Measurements from ENCODE around the gene BARD1. TPM values are rescaled to one million over a fixed set of nuclear protein-coding genes. Genes with fewer than 3 reads are reported as not detected.
"Not testable (repeated sequence)": the region's sequence is repeated elsewhere in the genome, so short reads cannot be mapped to it uniquely, and the experiment has no call there.

BARD1 gene
- total RNA-seq, 5 donors from 2014 or later (not counting 1 experiment from before 2014, with no cell fraction given) = 6.7 to 12.1 (median 11.1) TPM

DNA sequence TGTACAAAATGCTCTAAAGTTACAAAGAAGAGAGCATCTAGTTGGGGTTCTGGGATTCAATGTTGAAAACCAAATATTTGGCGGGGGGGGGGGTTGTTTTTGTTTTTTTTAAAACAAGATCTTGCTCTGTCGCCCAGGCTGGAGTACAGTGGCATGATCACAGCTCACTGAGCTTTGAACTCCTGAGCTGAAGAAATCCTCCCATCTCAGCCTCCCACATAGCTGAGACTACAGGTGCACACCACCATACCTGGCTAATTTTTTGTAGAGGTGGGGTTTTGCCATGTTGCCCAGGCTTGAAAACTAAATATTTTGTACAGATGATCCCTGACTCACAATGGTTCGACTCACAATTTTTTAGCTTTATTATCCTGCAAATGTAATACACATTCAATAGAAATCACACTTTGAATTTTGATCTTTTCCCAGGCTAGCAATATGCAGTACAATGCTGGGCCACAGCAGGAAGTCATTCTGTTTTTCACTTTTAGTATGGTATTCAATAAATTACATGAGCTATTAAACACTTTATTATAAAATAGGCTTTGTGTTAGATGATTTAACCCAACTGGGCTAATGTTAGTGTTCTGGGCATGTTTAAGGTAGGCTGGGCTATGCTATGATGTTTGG lies 7.6 kb downstream of the BARD1 start:
- Histone ChIP-seq H3K9me3 (no peaks in the 10 kb centered on the region), H3K4me1 (ENCODE audit: control insufficient read depth in 1 of 2, extremely low read depth in 1 of 2, insufficient read depth in 2 of 2, low read length in 2 of 2) (peaks cover 0 to 4% of the 10 kb centered on the region in 2 experiments), H3K4me3 (ENCODE audit: control insufficient read depth in 1 of 2, extremely low read depth in 1 of 2, low read length in 1 of 2) (no peak overlapping the region), H3K27me3 (replicated peaks in 1 of 2; ENCODE audit: control insufficient read depth in 2 of 2, extremely low read depth in 1 of 2, insufficient read depth in 2 of 2, low read length in 1 of 2) (no peaks in the 10 kb centered on the region), H3K27ac (ENCODE audit: low read length) (no peak overlapping the region), H3K36me3 (ENCODE audit: control insufficient read depth in 2 of 2, extremely low read depth in 1 of 2, insufficient read depth in 1 of 2, low read length in 1 of 2) (no peaks in the 10 kb centered on the region)
- peaks cover 6% of the 10 kb centered on the region for H3K36me3 Mint-ChIP-seq
- no peak overlapping the region for H3K4me3 Mint-ChIP-seq
- H3K9me3 Mint-ChIP-seq = no peaks in the 10 kb centered on the region
- POLR2A ChIA-PET = no interaction called here
- H3K4me1 Mint-ChIP-seq = peaks cover 8 to 35% (median 33%) of the 10 kb centered on the region in 3 donors
- no peak for ATAC-seq (replicated peaks in 1 of 4)
- H3K27ac Mint-ChIP-seq = no peak overlapping the region
- WGBS (ENCODE audit: insufficient coverage) = 80% methylated on average over 1 of the region's 3 CpGs
- DNase-seq = no peak
- H3K27me3 Mint-ChIP-seq = no peaks in the 10 kb centered on the region
- CTCF ChIA-PET = no interaction called here

DNA sequence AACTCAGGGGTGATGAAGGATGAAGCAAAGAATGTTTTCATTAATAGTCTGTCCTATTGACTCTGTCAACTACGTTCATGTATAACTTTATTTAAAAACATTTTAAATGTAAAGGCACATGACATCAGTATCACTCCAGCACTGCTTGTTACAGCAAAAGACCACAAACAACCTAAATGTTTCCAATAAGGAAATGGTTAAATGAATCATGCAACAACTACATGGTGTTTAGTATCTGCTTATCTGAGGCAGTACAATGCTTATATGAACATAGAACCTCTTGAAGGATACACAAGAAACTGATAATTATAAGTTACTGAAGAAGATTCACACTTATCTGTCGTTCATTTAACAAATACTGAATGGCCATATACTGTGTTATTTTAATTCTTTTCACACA lies 8.4 kb downstream of the BARD1 start:
- Histone ChIP-seq H3K27ac (ENCODE audit: low read length) (no peak overlapping the region), H3K4me3 (ENCODE audit: control insufficient read depth in 1 of 2, extremely low read depth in 1 of 2, low read length in 1 of 2) (no peak overlapping the region), H3K9me3 (no peaks in the 10 kb centered on the region), H3K36me3 (ENCODE audit: control insufficient read depth in 2 of 2, extremely low read depth in 1 of 2, insufficient read depth in 1 of 2, low read length in 1 of 2) (no peaks in the 10 kb centered on the region), H3K27me3 (replicated peaks in 1 of 2; ENCODE audit: control insufficient read depth in 2 of 2, extremely low read depth in 1 of 2, insufficient read depth in 2 of 2, low read length in 1 of 2) (no peaks in the 10 kb centered on the region), H3K4me1 (ENCODE audit: control insufficient read depth in 1 of 2, extremely low read depth in 1 of 2, insufficient read depth in 2 of 2, low read length in 2 of 2) (peaks cover 0 to 3% of the 10 kb centered on the region in 2 experiments)
- ChIA-PET CTCF (no interaction called here), POLR2A (no interaction called here)
- Mint-ChIP-seq H3K4me1 (peaks cover 5 to 34% (median 33%) of the 10 kb centered on the region in 3 donors), H3K27ac (no peak overlapping the region), H3K36me3 (peaks cover 10% of the 10 kb centered on the region), H3K9me3 (no peaks in the 10 kb centered on the region), H3K4me3 (no peak overlapping the region), H3K27me3 (no peaks in the 10 kb centered on the region)
- WGBS (ENCODE audit: insufficient coverage) = no CpG with 5 or more reads among the region's 2 CpGs
- DNase-seq = no peak
- ATAC-seq (replicated peaks in 1 of 4) = no peak

DNA sequence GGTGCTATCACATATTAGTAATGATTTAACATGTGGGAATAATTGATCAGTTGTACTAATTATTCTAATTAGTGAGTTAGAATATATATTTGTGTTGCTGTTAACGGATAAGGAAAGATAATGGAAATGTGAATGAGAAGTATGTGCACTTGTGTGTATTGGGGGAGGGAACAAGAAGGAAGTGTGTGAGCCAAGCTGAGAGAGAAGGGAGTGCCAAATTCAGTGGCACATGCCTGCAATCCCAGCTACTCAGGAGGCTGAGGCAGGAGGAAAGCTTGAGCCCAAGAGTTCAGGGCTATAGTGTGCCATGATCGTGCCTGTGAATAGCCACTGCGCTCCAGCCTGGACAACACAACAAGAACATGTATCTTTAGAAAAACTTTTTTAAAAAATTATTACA lies 9.3 kb downstream of the BARD1 start:
- DNase-seq = no peak
- Mint-ChIP-seq H3K4me1 (peaks cover 0 to 27% (median 24%) of the 10 kb centered on the region in 3 donors), H3K9me3 (no peaks in the 10 kb centered on the region), H3K36me3 (peaks cover 14% of the 10 kb centered on the region), H3K4me3 (no peak overlapping the region), H3K27me3 (no peaks in the 10 kb centered on the region), H3K27ac (no peak overlapping the region)
- Histone ChIP-seq H3K4me3 (ENCODE audit: control insufficient read depth in 1 of 2, extremely low read depth in 1 of 2, low read length in 1 of 2) (no peak overlapping the region), H3K36me3 (ENCODE audit: control insufficient read depth in 2 of 2, extremely low read depth in 1 of 2, insufficient read depth in 1 of 2, low read length in 1 of 2) (peaks cover 0 to 6% of the 10 kb centered on the region in 2 donors), H3K4me1 (ENCODE audit: control insufficient read depth in 1 of 2, extremely low read depth in 1 of 2, insufficient read depth in 2 of 2, low read length in 2 of 2) (peaks cover 0 to 2% of the 10 kb centered on the region in 2 experiments), H3K27ac (ENCODE audit: low read length) (no peak overlapping the region), H3K27me3 (replicated peaks in 1 of 2; ENCODE audit: control insufficient read depth in 2 of 2, extremely low read depth in 1 of 2, insufficient read depth in 2 of 2, low read length in 1 of 2) (no peaks in the 10 kb centered on the region), H3K9me3 (no peaks in the 10 kb centered on the region)
- ChIA-PET CTCF (no interaction called here), POLR2A (interaction anchor here in 1 of 2 donors (0.5 to 0.6 kb wide), 2 partner anchors 9 to 434 kb away, joined by 3 to 6 read pairs; partner anchors contain the start of gene BARD1)
- WGBS (ENCODE audit: insufficient coverage) = 100% methylated on average over 1 of the region's 3 CpGs
- ATAC-seq (replicated peaks in 1 of 4) = no peak

DNA sequence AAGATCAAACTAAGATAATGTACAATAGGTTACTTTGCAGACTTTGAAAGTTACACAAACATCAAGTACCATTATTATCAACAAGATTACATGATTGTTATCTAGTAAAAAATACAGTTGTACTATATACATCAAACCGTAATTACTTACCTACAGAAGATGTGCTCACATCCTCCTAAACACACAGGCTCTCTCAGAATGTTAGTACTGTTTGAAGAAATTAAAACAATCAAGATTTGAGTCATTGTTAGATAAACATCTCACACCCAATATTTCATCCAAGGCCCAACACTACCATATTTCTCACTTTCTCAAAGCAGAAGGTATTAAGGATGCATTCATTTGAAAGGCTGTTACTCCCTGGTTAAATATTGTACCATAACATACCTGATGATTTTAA lies 12.6 kb downstream of the BARD1 start:
- Histone ChIP-seq H3K9me3 (no peaks in the 10 kb centered on the region), H3K4me3 (ENCODE audit: control insufficient read depth in 1 of 2, extremely low read depth in 1 of 2, low read length in 1 of 2) (no peak overlapping the region), H3K4me1 (ENCODE audit: control insufficient read depth in 1 of 2, extremely low read depth in 1 of 2, insufficient read depth in 2 of 2, low read length in 2 of 2) (peaks cover 0 to 2% of the 10 kb centered on the region in 2 experiments), H3K27me3 (replicated peaks in 1 of 2; ENCODE audit: control insufficient read depth in 2 of 2, extremely low read depth in 1 of 2, insufficient read depth in 2 of 2, low read length in 1 of 2) (no peaks in the 10 kb centered on the region), H3K36me3 (ENCODE audit: control insufficient read depth in 2 of 2, extremely low read depth in 1 of 2, insufficient read depth in 1 of 2, low read length in 1 of 2) (peaks cover 0 to 8% of the 10 kb centered on the region in 2 donors), H3K27ac (ENCODE audit: low read length) (no peak overlapping the region)
- no peak overlapping the region for H3K27ac Mint-ChIP-seq
- ATAC-seq (replicated peaks in 1 of 4) = no peak
- H3K27me3 Mint-ChIP-seq = no peaks in the 10 kb centered on the region
- H3K9me3 Mint-ChIP-seq = no peaks in the 10 kb centered on the region
- WGBS (ENCODE audit: insufficient coverage) = no CpG with 5 or more reads among the region's 1 CpG
- no peak for DNase-seq
- ChIA-PET CTCF (no interaction called here), POLR2A (no interaction called here)
- H3K4me1 Mint-ChIP-seq = peaks cover 0 to 23% (median 18%) of the 10 kb centered on the region in 3 donors
- H3K4me3 Mint-ChIP-seq = no peak overlapping the region
- peaks cover 23% of the 10 kb centered on the region for H3K36me3 Mint-ChIP-seq

DNA sequence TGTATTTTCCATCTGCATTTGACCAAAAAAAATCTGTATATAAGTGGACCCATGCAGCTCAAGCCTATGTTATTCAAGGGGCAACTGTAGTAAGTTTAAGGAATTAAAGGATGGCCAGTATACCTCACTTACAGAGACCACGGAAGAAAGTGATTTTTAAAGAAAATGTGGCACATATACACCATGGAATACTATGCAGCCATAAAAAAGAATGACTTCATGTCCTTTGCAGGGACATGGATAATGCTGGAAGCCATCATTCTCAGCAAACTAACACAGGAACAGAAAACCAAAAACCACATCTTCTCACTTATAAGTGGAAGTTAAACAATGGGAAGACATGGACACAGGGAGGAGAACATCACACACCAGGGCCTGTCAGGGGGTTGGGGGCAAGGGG lies 26.3 kb downstream of the BARD1 start:
- H3K4me1 ChIP-seq (ENCODE audit: control insufficient read depth in 1 of 2, extremely low read depth in 1 of 2, insufficient read depth in 2 of 2, low read length in 2 of 2); POLR2A ChIA-PET; CTCF ChIA-PET; H3K4me3 ChIP-seq (ENCODE audit: control insufficient read depth in 1 of 2, extremely low read depth in 1 of 2, low read length in 1 of 2); ATAC-seq (replicated peaks in 1 of 4); H3K4me3 Mint-ChIP-seq; H3K27ac ChIP-seq (ENCODE audit: low read length); H3K9me3 ChIP-seq; H3K27ac Mint-ChIP-seq; H3K27me3 ChIP-seq (replicated peaks in 1 of 2; ENCODE audit: control insufficient read depth in 2 of 2, extremely low read depth in 1 of 2, insufficient read depth in 2 of 2, low read length in 1 of 2); H3K27me3 Mint-ChIP-seq; DNase-seq: not testable (repeated sequence)
- WGBS (ENCODE audit: insufficient coverage) = no CpG with 5 or more reads among the region's 1 CpG
- Mint-ChIP-seq H3K36me3 (peaks cover 61% of the 10 kb centered on the region), H3K4me1 (peaks cover 0 to 11% (median 0%) of the 10 kb centered on the region in 3 donors), H3K9me3 (peaks cover 6 to 14% (median 7%) of the 10 kb centered on the region in 3 donors)
- H3K36me3 ChIP-seq (ENCODE audit: control insufficient read depth in 2 of 2, extremely low read depth in 1 of 2, insufficient read depth in 1 of 2, low read length in 1 of 2) = peaks cover 0 to 16% of the 10 kb centered on the region in 2 donors

DNA sequence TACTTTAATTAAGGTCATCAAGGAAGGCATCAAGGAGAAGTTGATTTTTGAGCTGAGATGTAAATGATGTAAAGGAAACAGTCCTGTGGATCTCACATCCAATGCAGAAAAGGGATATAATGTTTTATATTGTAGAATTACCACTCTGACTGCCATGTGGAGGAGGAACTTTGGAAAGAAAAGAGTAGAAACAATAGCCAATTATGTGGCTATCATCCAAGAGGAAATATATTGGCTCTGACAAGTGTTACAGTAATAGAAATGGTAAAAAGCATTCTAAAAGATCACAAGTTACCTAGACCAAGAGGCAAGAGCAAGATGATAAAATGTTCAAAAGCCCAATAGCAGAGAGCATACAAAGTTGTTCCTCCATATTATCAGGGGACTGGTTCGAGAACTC lies 26.8 kb downstream of the BARD1 start:
- no peak for ATAC-seq (replicated peaks in 1 of 4)
- ChIA-PET CTCF (no interaction called here), POLR2A (no interaction called here)
- WGBS (ENCODE audit: insufficient coverage) = no CpG with 5 or more reads among the region's 1 CpG
- H3K27me3 ChIP-seq (replicated peaks in 1 of 2; ENCODE audit: control insufficient read depth in 2 of 2, extremely low read depth in 1 of 2, insufficient read depth in 2 of 2, low read length in 1 of 2) = no peaks in the 10 kb centered on the region
- Mint-ChIP-seq H3K4me3 (no peak overlapping the region), H3K27ac (no peak overlapping the region), H3K27me3 (no peaks in the 10 kb centered on the region), H3K36me3 (peaks cover 61% of the 10 kb centered on the region), H3K4me1 (peaks cover 0 to 11% (median 0%) of the 10 kb centered on the region in 3 donors), H3K9me3 (peaks cover 6 to 14% (median 7%) of the 10 kb centered on the region in 3 donors)
- no peaks in the 10 kb centered on the region for H3K9me3 ChIP-seq
- H3K4me1 ChIP-seq (ENCODE audit: control insufficient read depth in 1 of 2, extremely low read depth in 1 of 2, insufficient read depth in 2 of 2, low read length in 2 of 2) = no peaks in the 10 kb centered on the region
- no peak overlapping the region for H3K4me3 ChIP-seq (ENCODE audit: control insufficient read depth in 1 of 2, extremely low read depth in 1 of 2, low read length in 1 of 2)
- peaks cover 0 to 16% of the 10 kb centered on the region in 2 donors for H3K36me3 ChIP-seq (ENCODE audit: control insufficient read depth in 2 of 2, extremely low read depth in 1 of 2, insufficient read depth in 1 of 2, low read length in 1 of 2)
- H3K27ac ChIP-seq (ENCODE audit: low read length) = no peak overlapping the region
- DNase-seq = no peak

Data from T-cell (primary cell).